Muscle layer of duodenum (tissue), 2 donors: ENCODE data around the gene GNG7.
"Not testable (repeated sequence)": the region's sequence is repeated elsewhere in the genome, so short reads cannot be mapped to it uniquely, and the experiment has no call there.

Experiments used
- H3K27ac ChIP-seq: one replicate; pipeline ENCODE4 v1.7.0; 2013; ENCODE audit warnings: mild to moderate bottlenecking, low read length
- H3K27me3 ChIP-seq: one replicate; pipeline ENCODE4 v1.7.0; 2013; ENCODE audit warnings: low read depth, mild to moderate bottlenecking, control low read depth, low read length
- H3K36me3 ChIP-seq, 2 donors: one replicate each; pipeline ENCODE4 v1.7.0; 2013; ENCODE audit warnings: low read length in 2 of 2, control low read depth in 1 of 2, mild to moderate bottlenecking in 1 of 2; ENCODE audit not compliant: insufficient read depth in 2 of 2, control insufficient read depth in 1 of 2
- H3K4me1 ChIP-seq, 2 donors: one replicate each; pipeline ENCODE4 v1.7.0; 2013; ENCODE audit warnings: low read length in 2 of 2, mild to moderate bottlenecking in 2 of 2, control low read depth in 1 of 2, moderate library complexity in 1 of 2; ENCODE audit not compliant: insufficient read depth in 2 of 2, control insufficient read depth in 1 of 2
- H3K4me3 ChIP-seq, 2 donors: one replicate each; pipeline ENCODE4 v1.7.0; 2013; ENCODE audit warnings: low read length in 2 of 2, low read depth in 1 of 2, mild to moderate bottlenecking in 1 of 2
- H3K9me3 ChIP-seq, 2 donors: one replicate each; pipeline ENCODE4 v1.7.0; 2013; ENCODE audit warnings: low read length in 2 of 2, control low read depth in 1 of 2, mild to moderate bottlenecking in 1 of 2; ENCODE audit not compliant: control insufficient read depth in 1 of 2
- donor health status: healthy.

GNG7 gene

DNA sequence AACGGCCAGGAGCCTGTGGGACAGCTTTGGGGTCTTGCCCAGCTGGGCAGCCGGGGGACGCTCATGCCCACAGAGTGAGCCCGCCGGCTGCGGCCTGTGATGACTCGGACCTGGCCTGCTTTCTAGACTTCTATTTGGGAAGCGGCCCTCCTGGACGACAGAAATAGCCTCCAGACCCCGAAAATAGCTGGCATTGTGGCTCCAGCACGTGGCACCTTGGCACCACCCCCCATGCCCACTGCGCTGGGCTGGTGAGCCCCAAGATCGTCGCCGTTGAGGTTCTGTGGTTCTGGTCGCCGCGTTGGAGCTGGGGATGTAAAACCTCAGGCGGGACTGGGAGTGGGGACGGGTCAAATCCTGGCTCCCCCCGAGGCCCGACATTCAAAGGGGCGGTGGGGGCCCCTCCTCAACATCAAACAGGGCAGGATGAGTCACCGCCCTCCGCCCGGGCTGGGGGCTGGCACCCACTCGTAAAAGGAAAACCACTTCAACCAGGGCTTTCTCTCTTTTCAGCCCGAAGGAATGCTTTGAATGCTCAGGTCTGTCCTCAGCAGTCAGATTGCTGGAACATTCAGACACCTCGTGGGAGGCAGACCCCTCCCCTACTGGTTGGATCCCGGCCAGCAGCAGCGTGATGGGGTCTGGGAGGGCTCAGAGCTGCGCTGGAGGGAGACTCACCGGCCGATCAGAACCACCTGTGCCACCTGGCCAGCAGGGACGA lies 184.5 kb downstream of the GNG7 start:
- H3K36me3 ChIP-seq = no peaks in the 10 kb centered on the region
- H3K4me3 ChIP-seq = no peak overlapping the region
- H3K27me3 ChIP-seq = no peaks in the 10 kb centered on the region
- no peaks in the 10 kb centered on the region for H3K9me3 ChIP-seq
- no peak overlapping the region for H3K27ac ChIP-seq
- H3K4me1 ChIP-seq = no peaks in the 10 kb centered on the region

DNA sequence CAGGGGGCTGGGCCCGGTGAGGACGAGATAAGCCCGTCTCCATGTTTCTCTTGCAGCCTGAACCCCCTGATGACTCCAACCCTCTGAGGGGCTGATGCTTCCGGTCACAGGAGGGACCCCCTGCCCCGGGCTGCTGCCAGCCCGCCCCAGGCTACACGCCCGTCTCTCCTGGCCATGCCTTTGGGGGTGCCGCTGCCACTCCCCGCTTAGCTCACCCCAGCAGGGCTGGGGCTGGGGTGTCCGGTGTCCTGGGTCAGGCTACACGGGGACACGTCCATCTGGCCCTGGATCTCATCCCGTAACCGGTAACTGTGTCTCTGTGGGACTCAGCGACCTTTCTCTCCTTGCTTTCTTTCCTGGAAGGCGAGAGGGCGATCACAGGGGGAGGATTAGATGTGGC lies 185.8 kb downstream of the GNG7 start:
- Histone ChIP-seq H3K4me3 (no peak overlapping the region), H3K27me3 (no peaks in the 10 kb centered on the region), H3K27ac (no peak overlapping the region), H3K36me3 (no peaks in the 10 kb centered on the region), H3K9me3 (no peaks in the 10 kb centered on the region), H3K4me1 (no peaks in the 10 kb centered on the region)

DNA sequence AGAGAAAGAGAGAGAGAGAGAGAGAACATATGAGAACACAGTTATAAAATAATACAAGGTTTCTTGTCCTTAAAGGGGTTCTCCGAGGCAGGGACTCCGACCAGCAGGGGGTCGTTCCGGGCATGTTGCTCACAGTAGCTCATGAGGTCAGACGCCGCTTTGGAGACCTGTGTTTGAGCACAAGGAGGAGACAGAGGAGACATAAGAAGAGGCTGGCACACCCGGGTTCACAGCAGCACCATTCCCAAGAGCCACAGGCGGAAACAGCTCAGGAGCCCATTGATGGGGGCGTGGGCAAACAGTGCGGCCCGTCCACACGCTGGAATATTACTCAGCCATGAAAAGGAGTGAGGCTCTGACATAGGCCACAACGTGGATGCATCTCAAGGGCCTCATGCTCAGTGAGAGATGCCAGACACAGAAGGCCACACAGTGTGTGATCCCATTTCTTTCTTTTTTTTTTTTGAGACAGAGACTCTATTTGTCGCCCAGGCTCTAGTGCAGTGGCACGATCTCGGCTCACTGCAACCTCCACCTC lies 187.4 kb downstream of the GNG7 start:
- Histone ChIP-seq H3K4me3 (no peak overlapping the region), H3K9me3 (no peaks in the 10 kb centered on the region), H3K27me3 (no peaks in the 10 kb centered on the region), H3K27ac (no peak overlapping the region), H3K4me1 (no peaks in the 10 kb centered on the region), H3K36me3 (no peaks in the 10 kb centered on the region)

DNA sequence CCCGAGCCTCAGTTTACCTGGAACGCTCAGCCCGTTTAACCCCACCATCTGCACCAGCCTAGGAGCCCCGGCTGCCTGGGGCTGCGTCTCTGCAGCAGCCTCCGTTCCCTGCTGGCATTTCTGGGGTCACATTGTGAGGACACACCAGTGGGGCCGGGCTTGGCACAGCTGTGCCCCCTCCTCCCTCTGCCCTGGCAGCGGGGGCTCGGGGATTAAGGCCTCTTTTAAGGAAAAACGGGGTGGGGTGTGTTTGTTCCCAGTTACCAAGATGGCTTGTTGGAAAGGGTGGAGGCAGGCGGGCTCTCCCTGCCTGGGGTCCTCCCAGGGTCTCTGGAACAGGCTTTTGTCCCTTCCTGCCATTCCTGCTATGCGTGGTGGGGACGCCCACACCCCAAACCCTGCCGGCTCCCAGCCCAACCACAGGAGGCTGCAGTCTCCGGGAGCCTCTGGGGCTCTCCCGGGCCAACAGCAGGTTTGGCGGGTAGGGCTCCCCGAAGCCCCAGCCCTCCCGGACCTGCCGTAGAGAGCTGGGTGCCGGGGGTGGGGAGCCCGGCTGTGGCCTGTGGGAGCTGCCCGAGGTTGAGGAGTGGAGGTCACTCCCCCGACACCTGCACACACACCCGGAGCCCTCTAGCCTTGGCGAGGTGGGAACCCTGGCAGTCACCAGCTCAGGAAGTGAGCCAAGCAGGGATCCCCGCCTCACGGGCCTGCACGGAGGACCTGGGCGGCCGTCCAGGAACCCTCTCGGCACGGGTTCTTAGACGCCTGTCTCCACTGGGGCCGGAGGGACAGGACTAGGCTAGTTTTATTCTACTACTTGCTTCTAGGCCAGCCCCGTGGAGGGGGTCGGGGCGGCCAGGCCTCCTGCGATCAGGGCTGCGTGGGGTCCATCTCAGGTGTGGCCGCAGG lies 189.7 kb downstream of the GNG7 start:
- H3K27me3 ChIP-seq = no peaks in the 10 kb centered on the region
- H3K4me3 ChIP-seq = no peak overlapping the region
- no peaks in the 10 kb centered on the region for H3K4me1 ChIP-seq
- H3K27ac ChIP-seq = no peak overlapping the region
- no peaks in the 10 kb centered on the region for H3K36me3 ChIP-seq
- no peaks in the 10 kb centered on the region for H3K9me3 ChIP-seq

DNA sequence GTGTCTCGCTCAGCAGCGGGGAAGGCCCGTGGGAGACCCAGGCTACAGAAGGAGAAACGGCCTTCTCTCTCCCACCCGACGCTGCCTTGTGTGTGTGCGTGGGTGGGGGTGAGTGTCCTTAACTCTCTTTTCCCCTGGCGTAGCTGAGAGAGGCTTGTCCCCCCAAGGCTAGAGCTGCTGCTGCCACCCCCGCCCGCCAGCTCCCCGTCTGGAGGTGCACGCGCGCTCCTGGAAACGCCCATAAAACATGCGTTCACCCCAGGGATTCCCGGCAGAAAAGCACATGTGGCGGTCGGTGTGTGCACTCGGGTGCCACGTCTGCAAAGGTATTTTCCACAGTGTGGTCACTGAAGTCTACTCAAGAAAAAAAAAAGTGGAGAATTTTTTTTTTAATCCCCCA lies 190.5 kb downstream of the GNG7 start:
- no peaks in the 10 kb centered on the region for H3K9me3 ChIP-seq
- no peak overlapping the region for H3K4me3 ChIP-seq
- H3K4me1 ChIP-seq = no peaks in the 10 kb centered on the region
- H3K27ac ChIP-seq = no peak overlapping the region
- no peaks in the 10 kb centered on the region for H3K36me3 ChIP-seq
- no peaks in the 10 kb centered on the region for H3K27me3 ChIP-seq

DNA sequence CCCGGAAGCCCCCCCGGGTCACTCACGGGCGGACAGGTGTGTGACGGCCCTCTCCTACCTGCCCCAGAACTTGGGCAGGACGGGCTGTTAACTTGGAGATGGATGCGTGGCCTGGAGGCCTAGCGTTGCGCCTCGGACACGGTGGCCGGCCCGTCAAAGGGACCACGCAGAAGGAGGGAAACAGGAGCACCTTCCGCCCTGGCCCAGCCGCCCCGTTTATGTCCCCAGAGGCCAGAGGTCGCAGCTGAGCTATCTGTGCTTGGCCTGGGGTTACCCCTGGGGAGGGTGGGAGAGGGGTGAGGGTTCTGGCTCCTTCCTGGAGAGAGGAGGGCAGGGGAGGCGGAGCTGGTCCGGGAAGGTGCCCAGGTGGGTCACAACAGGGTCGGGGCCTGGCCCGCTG lies 190.9 kb downstream of the GNG7 start:
- no peak overlapping the region for H3K27ac ChIP-seq
- no peaks in the 10 kb centered on the region for H3K9me3 ChIP-seq
- no peak overlapping the region for H3K4me3 ChIP-seq
- H3K4me1 ChIP-seq = no peaks in the 10 kb centered on the region
- no peaks in the 10 kb centered on the region for H3K36me3 ChIP-seq
- H3K27me3 ChIP-seq = no peaks in the 10 kb centered on the region

DNA sequence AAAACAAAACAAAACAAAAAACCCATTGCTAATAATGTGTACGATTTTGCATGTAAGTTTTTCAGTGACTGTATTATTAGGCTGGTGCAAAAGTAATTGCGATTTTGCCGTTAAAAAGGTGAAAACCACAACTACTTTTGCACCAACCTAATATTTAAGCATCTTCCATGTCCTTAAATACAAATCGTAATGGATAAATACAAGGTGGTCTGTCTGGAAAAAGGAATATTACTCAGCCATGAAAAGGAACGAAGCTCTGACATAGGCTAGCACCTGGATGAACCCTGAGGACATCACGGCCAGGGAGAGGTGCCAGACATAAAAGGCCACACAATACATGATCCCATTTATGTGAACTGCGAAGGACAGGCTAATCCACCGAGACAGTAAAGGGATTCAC lies 193.4 kb downstream of the GNG7 start:
- Histone ChIP-seq H3K4me3 (no peak overlapping the region), H3K4me1 (no peaks in the 10 kb centered on the region), H3K27me3 (no peaks in the 10 kb centered on the region), H3K36me3 (no peaks in the 10 kb centered on the region), H3K27ac (no peak overlapping the region), H3K9me3 (no peaks in the 10 kb centered on the region)

DNA sequence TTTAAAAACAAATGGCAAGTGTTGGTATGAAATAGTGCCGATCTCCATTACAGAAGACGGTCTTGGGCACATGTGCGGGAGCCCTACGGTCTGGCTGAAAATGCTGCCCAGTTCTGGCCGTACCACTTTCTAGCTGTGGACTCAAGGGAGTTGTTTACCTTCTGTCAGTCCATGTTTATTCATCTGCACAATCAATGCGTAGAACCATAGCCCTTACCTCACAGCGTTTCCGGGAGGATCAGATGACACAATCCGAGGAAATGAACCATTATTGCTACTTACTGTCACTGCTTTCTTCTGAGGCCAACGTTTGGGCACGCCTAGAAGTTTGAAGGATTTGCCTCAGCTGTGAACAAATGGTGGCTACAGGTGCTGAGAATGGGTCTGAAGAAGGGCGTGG lies 195.4 kb downstream of the GNG7 start:
- Histone ChIP-seq H3K27ac (no peak overlapping the region), H3K36me3 (no peaks in the 10 kb centered on the region), H3K9me3 (no peaks in the 10 kb centered on the region), H3K27me3 (no peaks in the 10 kb centered on the region), H3K4me3 (peak overlapping the region in 1 of 2 donors; percentile 26), H3K4me1 (no peaks in the 10 kb centered on the region)

DNA sequence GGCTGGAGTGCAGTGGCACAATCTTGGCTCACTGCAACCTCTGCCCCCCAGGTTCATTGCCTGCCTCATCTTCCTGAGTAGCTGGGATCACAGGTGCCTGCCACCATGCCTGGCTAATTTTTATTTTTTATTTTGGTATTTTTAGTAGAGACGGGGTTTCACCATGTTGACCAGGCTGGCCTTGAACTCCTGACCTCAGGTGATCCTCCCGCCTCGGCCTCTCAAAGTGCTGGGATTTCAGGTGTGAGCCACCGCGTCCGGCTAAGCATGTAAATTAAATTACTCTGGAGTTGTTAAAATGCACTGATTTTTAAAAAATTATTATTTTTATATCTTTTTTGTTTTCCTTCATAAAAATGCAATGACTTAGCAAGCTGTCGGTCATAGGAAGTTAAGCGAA lies 195.8 kb downstream of the GNG7 start:
- not testable (repeated sequence) for H3K9me3 ChIP-seq, H3K27ac ChIP-seq, H3K4me1 ChIP-seq, H3K4me3 ChIP-seq, H3K27me3 ChIP-seq, H3K36me3 ChIP-seq

DNA sequence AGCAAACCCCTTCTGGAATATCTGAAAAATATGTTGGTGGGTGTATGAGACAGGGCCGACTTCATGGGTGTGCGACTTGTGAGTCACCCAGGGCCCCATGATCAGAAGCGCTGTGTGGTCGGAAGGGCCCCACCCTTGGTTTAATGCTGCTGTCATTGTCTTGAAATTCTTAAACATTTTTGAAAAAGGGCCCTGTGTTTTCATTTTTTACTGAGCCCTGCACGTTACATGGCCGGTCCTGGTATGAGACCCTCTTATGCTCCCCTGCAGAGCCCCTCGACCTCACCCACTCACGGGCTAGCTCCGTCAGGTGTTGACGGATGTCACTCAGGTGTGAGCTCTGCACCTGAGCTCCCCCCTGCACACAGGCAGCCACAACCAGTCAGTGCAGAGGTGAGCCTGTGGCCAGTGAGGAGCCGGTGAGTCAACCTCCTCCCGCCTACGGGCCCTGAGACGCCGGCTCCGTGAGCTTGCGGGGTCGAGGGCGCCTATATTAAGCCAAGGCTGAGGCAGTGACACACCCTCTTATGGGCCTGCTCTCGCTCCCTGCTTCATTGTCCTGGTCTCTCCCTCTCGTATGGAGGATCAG lies 198.9 kb downstream of the GNG7 start:
- H3K4me1 ChIP-seq = no peaks in the 10 kb centered on the region
- H3K9me3 ChIP-seq = no peaks in the 10 kb centered on the region
- H3K4me3 ChIP-seq = no peak overlapping the region
- H3K27ac ChIP-seq = no peak overlapping the region
- H3K36me3 ChIP-seq = no peaks in the 10 kb centered on the region
- H3K27me3 ChIP-seq = no peaks in the 10 kb centered on the region

DNA sequence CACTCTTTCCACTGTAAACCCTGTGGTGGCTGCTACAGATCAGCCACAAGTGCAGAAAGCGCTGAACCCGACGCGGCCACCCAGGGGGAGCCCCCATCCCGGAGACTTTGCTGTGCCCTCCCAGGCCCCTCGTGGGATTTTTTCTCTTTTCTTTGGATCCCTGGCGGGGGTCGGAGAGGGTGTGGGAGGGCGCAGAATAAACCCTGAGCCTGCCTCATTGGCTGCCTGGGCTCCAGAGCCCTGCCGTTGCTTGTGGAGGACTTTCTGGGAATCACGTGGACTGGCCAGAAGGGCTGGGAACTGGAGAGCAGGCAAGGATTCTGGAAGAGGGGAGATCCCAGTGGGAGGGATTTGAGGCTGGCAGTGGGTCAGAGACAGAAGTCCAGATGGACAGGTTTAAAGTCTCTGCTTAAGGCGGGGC lies 201.6 kb downstream of the GNG7 start:
- Histone ChIP-seq H3K9me3 (no peaks in the 10 kb centered on the region), H3K27me3 (no peaks in the 10 kb centered on the region), H3K4me3 (no peak overlapping the region), H3K4me1 (peaks cover under 1 to 3% of the 10 kb centered on the region in 2 donors), H3K27ac (no peak overlapping the region), H3K36me3 (no peaks in the 10 kb centered on the region)
